GM19351 (cell line): ENCODE data around the gene ETV1.

Experiments
- ATAC-seq: cut with Tn5 transposase; IDR thresholded peaks from one replicate; pipeline ENCODE4 v1.9.1; 2021; ENCODE audit warnings: mild to moderate bottlenecking, moderate library complexity; ENCODE audit not compliant: unreplicated experiment

The ETV1 gene

DNA sequence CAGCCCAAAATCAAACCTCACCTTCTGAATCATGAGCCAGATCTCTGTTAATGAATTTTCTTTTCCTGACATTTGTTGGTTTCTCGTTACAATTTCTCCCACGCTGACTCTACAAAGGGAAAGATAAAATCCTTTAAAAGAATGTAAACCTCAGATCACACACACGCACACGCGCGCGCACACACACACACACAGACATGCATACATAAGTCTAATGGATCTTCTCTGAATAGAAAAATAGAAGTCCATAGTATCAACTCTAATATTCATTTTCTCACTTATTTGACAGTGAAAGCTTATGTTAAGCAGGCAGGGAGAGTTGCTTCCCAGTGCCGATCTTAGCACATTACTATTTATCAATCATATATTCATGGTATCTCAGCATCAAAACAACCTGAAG lies 1.4 kb downstream of the ETV1 start:
- ATAC-seq = no peak

DNA sequence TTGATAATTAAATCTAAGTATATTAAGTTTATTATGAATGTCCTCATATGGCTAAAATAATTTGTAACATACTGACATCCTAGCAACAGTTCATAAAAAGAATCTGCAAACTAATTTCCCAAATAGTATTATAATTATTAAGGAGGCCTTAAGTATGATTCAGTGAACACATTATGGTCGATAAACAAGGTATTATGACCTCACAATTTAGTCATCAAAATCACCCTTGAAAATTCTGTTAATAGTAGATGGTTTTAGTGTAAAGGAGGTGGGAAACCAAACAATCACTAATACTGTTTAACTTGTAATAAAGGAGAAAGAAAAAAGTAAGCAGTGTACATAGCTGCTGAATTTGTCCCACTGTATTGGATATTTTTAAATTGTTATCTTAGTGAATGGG lies 2.1 kb downstream of the ETV1 start:
- no peak for ATAC-seq

DNA sequence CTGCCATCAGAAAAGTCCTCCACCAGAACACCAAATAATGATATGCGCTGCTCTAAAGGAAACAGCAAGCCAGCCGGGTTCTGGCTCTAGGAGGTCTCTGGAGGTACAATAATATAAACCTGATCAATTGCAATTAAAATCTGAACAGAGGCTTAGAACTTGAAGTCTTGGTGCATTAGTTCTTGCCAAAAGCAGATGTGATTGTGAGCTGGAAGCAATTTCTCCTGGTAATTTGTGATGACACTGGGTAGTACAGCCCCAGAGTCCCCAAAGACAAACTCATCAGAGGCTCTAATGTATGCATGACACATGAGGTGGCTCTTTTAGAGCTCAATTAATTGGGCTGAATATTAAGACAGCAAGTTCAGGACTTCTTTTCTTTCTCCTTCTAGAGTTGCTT lies 3.3 kb downstream of the ETV1 start:
- no peak for ATAC-seq

DNA sequence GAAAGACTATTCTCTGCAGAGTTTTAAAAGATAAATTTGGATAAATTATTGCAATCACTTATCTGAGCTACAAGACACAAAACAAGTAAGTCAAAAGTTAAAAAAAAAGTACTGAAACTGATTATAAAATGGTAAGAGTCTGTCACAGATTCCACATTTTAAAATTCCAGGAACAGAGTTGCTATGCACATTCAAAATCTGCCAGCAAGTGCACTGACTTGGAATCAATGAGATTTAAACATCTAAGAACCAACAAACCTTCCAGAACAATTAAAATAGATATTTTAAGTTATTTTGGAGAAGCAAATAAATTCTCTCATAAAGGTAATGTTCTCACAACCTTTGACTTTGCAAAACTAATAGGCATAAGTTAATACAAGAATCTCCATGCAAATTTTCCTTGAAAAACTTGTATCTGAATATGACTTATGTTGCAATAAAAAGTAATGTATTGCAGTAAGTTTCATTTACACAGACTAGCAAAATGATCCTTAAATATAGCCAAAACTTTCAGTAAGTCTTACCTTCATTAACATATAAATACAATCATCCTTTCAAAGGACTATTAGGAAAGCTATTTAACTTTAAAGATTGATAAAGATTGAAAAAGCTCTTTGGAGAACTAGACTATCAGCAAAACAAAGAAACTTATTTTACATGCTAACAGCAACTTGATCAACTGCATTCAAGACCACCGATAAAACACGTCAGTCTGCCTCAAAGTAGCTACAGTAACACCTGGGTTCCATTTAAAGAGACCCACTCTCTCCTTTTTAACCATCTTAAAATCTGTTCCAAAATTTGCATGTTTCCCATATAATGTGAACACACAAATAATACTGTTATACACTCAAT lies 4.4 kb downstream of the ETV1 start:
- no peak for ATAC-seq

DNA sequence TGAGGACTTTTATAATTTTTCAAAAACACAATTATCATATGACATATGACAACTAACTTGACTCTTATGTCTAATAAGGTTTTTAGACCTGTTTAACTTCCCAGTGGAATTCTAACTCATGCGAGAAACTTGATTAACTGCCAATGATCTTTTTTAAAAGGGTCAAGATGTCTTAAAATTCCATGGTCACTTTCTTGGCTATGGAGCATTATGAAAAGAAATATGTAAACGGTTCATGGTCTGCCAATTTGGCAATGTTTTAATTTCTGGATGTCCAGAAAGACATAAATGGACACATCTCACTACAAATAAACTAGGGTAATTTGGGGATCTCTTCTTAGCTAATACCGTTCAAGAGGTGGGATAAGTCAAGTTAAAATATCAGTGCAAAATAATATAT lies 5.4 kb downstream of the ETV1 start:
- no peak for ATAC-seq

DNA sequence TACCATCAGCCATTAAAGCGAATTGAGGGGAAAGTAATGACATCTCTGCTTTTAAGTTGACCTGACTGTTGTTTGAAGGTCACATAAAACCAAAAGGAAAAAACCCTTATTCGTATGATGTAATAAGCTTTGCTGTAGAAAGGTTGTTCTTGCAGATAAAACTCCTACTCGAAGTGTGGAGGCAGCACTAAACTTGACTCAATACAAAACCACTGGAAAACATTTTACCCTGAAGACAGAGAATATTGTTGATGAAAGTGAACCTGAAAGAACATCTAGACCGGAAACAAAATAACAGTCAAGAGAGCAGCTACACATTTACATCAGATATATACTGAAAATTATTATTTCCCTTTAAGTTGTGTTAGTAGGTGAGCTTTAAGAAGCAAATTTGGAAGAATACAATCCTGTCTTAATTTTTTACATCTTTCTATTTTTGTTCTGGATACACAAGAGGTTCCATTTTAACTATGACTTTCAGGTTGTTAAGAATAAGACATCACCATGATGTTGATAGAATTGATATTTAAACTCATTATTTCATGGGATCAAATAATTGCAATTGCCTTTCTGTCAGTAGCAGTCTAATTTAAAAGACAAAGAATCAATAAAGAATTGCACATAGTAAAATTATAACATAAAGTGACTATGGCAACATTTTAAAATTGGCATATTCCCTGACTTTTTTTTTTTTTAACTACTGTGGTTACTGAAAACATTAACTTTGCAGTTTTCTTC lies 6.4 kb downstream of the ETV1 start:
- no peak for ATAC-seq

DNA sequence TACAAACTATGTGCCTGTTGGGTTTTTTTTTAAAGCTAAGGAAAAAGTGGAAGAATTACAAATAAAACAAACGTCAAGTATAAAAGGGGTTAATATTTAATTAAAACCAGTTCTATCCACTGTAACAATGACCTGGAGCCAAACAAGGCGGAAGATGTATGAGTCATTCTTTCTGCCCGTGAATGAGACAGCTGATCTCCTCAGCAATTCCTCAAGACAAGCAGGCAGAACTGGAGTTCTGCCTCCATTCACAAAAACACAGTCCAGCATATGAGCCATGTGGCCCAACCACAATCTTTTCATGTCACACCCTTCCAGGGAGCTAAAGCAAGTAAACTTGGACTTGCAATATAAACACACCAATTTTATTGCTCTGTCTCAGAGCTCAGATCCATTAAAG lies 8.4 kb downstream of the ETV1 start:
- no peak for ATAC-seq

DNA sequence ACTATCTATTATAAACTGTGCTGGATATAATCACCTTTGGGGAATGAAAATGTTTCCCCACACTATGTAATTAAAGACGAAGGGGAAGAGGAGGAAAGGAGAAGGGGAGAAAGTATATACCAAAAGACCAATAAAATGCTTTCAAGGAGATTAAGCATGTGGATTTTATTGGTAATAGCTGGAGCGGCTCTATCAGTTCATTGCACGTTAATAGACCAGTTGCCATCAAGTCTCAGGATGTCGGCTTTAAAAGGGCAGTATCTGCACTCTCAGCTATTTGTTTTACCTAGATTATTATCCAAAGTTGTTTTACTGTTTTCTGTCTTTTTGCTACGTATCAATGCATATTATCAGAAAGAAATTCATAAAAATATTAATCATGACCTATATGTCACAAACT lies 9.0 kb downstream of the ETV1 start:
- ATAC-seq = no peak

DNA sequence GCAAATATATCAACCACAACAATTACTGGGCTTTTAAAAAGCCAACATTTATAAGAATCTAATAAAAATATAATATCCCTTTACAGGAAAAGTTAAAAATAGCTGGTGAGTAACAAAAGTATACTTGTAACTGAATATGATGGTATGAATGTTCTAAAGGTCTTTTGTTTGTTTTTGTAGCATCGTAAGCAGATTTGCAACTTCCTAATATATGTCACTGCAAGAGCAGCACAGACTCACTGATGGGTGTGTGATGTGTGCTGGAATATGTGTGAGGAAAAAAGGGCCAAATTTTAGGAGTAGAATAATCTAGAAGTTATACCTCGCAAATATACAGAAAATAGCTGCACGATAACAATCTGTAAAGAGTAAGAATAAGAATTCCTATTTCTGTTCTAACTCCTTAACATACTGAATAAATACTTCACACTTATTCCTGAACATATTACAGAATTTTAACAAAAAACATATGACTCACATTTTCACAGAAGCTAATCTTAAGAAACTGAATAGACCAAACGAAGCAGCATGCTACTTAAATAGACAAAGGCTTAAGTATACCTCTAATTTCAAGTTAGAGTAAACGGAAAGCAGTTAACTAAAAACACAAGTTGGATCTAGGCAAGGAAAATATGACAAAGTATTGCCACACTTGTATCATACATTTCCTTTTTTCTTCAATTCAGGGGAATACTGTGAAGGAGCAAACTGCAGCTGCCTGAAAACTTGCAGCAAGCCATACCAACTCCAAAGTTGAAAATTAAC lies 9.6 kb downstream of the ETV1 start:
- ATAC-seq = no peak

DNA sequence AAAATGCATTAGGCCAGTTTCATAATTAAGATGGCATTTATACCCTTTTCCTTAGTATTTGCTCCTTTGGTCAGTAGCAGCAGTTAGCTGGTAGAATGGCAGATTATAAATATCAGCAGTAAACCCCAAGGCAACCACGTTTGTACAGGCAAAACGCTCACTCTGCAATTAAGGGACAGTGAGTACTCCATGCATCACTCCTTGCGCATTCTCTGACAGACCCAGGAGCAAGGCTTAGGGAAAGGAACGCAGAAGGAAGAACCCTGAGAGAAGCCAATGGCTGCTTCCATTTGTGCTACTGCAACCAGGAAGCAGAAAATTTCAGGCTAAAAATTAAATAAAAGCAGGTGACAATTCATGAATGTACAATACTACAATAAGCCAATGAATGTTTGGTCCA lies 12.9 kb downstream of the ETV1 start:
- ATAC-seq = no peak

DNA sequence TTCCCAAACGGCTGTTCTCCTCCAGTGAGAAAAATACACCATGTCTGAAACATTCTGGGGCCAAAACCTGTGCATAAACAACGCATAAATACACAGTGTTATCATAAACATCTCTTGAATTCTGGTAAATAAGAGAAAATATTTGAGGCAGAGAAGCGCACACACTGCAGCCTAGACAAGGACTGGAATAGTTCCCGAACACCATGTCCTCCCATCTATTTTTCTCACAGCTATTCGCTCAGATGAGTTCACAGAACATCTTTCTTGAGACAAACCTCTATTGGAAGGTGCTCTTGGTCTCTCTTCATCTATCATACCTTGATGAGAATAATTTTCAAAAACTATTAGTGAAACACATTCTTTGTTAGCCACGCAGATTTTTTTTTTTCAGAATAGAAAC lies 24.4 kb downstream of the ETV1 start:
- ATAC-seq = no peak

DNA sequence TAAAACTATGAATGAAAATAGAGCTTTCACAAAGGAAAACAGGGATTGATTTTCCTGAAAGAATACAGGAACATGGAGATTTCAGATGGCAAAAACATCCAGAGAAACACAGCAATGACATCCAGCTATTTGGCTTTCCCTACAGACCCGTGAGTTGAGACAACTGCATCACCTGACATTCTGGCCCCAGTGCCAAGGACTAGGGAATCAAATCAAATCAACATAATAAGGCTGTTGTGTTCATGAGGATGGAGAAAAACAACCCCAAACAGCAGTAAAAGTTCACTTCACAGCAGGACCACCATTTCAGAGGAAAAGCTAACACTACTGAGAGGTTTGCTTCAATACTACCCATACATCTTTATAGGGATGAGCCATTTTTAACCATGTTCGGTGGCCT lies 25.5 kb downstream of the ETV1 start:
- no peak for ATAC-seq

DNA sequence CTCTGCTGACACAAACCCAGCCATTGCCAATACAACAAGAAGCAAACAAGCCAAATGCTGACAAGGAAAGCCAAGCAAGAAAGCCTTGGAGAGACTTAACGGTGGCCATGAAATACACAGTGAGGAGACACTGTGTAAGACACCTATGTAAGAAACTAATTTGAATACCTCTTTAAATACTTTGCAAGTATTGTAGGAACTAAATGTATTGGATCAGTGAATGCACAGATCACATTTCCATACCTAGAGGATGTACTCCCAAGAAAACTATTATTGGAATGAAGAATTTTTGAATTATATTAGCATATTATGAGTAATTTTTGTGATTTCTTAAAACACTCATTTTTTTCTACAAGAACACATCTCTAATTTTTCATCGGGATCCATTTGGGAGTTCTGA lies 34.0 kb downstream of the ETV1 start:
- no peak for ATAC-seq

DNA sequence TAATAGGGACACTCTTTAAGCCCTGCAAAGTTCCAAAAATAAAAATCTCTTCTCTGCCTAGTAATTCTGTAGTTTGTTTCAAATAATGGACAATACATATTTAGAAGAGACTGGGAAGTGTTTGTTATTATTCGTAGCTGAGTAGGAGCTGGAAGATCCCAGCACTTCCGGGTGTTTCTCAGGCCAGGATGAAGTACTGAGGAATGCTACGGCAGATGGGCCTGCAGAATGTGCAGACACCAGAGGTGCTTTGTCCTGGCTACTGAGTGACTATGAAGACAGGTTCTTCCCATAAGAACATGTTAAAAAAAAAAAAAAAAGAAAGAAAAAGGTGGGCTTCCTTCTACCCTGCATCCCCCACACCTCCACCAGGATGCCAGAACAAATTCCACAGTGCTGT lies 36.1 kb downstream of the ETV1 start:
- no peak for ATAC-seq

DNA sequence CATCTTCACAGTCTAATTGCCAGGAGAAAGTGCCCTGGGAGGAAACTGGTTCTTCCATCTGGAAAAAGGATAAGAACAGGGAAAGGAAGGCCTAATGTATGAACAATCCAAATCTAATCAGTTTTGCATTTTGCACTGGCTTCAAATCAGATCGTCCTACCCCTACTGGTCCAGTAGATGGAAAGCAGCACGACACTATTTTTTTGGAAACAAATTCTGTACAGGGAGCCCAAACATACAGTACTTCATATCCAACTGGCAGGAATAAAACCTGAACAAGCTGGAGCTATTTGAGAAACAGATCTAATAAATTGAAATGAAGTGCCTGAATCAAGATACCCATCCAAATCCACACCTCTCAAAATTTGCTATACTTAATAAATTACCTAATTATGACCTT lies 36.5 kb downstream of the ETV1 start:
- ATAC-seq = no peak

DNA sequence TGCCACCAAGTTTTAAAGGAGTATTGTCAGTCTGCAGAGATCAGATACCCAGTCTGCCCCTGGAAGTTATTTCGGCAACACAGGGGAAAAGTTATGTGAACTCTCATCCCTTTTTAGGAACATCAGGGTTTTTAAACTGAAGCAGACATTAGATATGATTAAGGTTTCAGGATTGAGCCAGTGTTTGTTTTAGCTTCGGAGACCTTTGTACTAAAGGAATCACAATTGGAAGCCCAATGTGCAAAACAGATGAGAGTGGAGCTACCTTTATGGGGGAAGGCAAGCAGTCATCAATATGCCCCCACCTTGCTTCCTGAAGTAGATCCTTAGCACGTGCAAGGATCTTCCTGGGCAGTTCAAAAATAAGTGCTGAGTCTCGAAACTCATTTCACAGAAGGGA lies 39.5 kb downstream of the ETV1 start:
- no peak for ATAC-seq

DNA sequence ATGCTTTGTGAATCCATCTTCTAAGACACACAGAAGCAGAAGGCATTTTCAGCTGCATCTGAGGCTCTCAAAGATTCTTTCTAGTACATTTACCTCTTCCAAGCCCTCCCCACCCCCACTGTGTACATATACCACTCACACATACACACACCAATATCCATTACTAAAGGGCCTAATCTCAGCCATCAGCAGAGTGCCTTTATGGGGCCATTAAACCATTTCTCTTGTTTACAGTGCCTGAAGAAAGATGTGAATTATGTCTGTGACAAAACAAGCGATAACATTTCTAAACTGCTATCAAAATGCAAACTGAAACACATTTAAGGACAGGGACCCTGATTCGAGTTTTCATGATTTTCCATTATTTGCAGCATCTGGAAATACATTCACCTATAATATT lies 40.0 kb downstream of the ETV1 start:
- ATAC-seq = no peak

DNA sequence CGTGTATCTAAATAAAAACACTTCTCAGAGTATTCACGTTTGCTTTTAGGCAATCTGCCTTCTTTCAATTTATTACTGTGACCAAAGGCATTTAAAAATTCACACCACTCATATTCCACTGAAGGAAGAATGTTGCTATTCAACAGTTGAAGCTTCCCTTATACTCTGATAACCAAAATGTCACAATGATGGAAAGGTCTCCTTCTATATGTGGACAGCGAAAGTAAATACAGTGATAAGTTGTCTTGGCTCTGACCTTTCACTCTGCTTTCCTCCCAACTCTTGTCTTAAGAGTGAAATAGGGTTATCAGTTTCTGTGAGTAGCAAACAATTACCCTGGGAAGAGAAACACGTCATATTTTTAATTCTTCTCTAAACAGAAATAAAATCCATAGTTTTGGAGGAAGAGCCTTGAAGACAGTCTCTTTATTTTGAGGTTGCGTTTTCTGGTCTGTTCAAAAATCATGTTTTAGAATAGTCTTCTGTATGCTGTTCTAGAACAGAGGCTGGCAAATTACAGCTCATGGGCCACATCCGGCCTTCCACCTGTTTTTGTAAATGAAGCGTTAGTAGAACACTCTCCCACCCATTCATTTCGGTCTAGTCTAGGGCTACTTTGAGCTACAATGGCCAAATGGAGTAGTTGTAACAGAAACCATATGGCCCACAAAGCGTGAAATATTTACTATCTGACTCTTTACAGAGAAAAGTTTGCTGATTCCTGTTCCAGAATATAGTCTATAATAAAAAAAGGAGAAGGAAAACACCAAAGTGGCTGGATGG lies 41.3 kb downstream of the ETV1 start:
- ATAC-seq = no peak

DNA sequence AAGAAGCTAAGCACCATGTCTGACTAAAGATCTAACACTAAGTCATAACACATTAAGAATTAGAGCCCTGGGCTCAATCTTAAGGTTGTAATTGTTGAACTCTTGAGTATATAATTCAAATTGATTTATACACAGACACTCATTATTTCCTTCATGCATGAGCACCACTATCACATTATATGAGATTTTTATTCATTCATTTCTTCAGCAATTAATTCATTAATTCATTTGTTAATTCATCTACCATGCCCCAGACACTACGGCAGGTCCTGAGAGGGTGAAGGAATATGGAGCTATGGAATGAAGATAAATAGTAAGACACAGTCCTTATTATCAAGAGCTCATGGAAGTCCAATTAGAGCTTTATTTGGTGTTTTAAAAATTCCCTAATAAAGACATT lies 41.9 kb downstream of the ETV1 start:
- no peak for ATAC-seq

DNA sequence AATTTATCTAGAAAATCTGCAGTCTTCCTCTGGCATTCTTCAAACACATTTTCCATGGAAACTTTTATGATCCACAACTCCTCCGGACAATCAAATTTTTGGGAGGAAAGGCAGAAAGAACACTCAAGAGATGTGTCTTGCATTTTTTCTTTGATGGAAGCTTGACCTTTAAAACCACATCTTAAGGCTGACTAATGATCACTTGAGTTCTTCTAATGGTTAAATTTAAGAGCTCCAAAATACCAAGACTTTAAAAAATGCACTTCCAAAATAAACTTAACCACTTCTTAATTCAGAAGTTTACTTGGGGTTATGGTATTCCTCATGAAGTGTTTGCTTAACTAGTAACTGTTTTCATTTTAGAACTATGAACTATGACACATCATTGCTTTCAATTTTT lies 43.3 kb downstream of the ETV1 start:
- no peak for ATAC-seq

DNA sequence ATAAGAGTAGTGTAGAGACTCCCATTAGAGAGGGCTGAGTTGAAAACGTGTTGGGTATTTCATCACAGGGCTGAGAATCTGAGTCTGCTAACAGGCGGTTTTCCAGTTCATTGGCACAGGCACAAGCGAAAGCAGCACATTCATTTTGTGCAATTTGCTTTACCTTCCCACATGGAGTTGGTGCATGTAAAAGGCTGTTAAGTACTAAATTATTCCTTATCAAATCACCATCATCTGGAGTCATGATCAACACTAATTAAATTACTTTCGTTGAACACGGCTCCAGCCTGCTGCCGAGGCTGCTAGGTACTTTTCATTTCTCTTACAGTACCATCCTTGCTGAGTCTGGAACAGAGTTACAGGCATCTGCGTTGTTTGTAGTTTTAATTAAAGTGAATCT lies 43.8 kb downstream of the ETV1 start:
- ATAC-seq = no peak
